ENCODE results near the gene PTPRM. TPM values are rescaled to one million over a fixed set of nuclear protein-coding genes. Genes with fewer than 3 reads are reported as not detected.
A peak's percentile ranks its signal among the peaks of the same experiment; 100 is the strongest.

PTPRM gene
- total and polyA plus RNA-seq, 2 experiments from 2014 or later: 30.9 to 62.8 TPM

DNA sequence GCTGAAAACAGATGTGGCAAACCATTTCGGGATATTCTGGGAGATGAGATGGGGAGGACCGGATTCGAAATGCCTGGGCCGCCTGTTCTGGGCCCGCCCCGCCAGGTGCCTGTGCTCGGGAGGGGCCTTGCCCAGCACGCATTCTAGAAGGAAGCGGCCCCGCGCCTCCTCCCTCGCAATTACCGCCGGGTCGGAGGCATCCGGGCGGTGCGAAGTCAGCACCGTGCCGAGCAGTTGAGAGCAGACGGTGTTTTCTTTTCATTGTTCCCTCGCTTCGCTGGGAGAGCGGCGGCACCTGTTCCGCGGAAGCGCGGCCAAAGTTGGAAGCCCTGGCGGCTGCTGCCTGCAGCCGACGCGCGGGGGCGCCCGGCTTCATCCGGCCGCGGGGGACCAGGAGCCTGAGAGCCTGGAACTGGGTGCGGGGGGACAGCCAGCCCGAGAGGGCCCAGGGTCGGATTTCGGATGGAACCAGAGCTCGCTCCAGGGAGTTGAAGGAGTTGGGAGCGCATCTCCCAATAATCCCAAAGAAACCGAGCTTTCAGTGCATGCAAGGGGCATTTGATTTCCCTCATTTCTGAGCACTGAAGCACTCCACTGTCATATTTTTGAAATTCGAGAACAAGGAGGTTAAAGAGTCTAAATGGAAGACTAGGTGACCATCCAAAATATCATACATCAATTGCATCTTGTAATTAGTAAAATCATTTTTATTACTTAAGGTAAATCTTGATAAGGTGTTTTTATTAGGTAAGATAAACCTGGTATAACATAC is 800.3 kb downstream of the PTPRM start:
- Histone ChIP-seq H4K20me1 (ENCODE audit: insufficient read depth) (no peaks in the 10 kb centered on the region; the same call in 1 of the 2 replicates), H3K4me2 (ENCODE audit: unreplicated experiment) (peak overlapping the region; percentile 48), H3K27ac (no peak overlapping the region), H3K27me3 (replicated peaks; ENCODE audit: insufficient read depth) (no peaks in the 10 kb centered on the region), H3F3A (ENCODE audit: insufficient read depth) (no peaks in the 10 kb centered on the region), H3K79me2 (ENCODE audit: insufficient read depth) (no peaks in the 10 kb centered on the region), H3K9ac (no peak overlapping the region), H2AFZ (no peak overlapping the region; the same call in 1 of the 2 replicates), H3K36me3 (ENCODE audit: low read depth) (no peaks in the 10 kb centered on the region), H3K9me2 (ENCODE audit: insufficient read depth) (no peaks in the 10 kb centered on the region), H3K9me3 (ENCODE audit: low read depth) (no peaks in the 10 kb centered on the region), H3K4me3 (peak overlapping the region; percentile 47; the same call in 1 of the 2 replicates), H3K4me1 (ENCODE audit: insufficient read depth) (peaks cover 13% of the 10 kb centered on the region)
- in situ Hi-C loops (cut with MboI): no loop called here
- 23% methylated on average over 47 of the region's 47 CpGs for WGBS, 2 experiments (ENCODE audit: low coverage in 1 of 2, low lambda C conversion rate in 2 of 2, missing lambda C conversion rate in 2 of 2)
- DNase-seq: peak; percentile 38
- TF ChIP-seq EZH2 (IDR thresholded peaks at IDR 0.05; ENCODE audit: insufficient read depth, poor library complexity, severe bottlenecking) (no peak), EZH2phosphoT487 (IDR thresholded peaks at IDR 0.05; ENCODE audit: insufficient read depth, low read depth) (no peak)

DNA sequence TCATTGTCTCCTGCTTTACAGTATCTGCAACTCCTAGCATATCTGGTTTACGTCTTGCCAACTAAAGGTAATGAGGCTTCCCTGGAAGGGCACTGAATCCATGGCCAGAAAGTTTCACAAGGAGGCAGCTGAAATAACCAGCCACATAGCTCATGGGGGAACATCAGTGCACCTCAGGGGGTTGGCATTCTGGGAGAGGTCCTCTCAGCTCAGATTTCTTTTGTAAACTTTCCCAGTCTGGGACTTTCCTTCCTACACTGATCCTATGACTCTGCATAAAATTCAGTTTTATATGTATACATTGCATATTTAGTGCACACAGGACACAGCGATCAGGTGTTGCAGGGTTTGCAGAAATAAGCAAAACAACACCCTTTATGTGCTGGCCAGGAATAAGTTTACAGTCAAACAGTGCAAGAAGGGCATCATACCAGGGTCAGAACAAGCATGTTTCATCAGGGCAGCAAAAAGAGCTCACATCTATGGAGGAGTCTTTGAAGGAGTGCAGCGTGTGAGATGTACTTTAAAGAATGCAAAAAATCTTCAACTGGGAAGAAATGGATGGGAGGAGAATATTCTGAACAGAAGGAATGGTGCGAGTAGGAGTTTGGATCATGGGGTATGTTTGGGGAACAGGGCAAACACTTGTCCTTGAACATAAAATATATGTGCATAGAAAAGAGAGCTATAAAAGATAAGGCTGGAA is 801.5 kb downstream of the PTPRM start:
- Histone ChIP-seq H3K9me2 (ENCODE audit: insufficient read depth) (no peaks in the 10 kb centered on the region), H3K9me3 (ENCODE audit: low read depth) (no peaks in the 10 kb centered on the region), H3K4me3 (no peak overlapping the region), H4K20me1 (ENCODE audit: insufficient read depth) (no peaks in the 10 kb centered on the region), H3K79me2 (ENCODE audit: insufficient read depth) (no peaks in the 10 kb centered on the region), H3K27ac (no peak overlapping the region), H2AFZ (no peak overlapping the region), H3F3A (ENCODE audit: insufficient read depth) (peaks cover 8% of the 10 kb centered on the region), H3K4me1 (ENCODE audit: insufficient read depth) (peaks cover 21% of the 10 kb centered on the region), H3K36me3 (ENCODE audit: low read depth) (no peaks in the 10 kb centered on the region), H3K9ac (no peak overlapping the region), H3K27me3 (replicated peaks; ENCODE audit: insufficient read depth) (no peaks in the 10 kb centered on the region), H3K4me2 (ENCODE audit: unreplicated experiment) (no peak overlapping the region)
- in situ Hi-C loops (cut with MboI): no loop called here
- 91 to 99% methylated on average over 4 of the region's 4 CpGs for WGBS, 2 experiments (ENCODE audit: low coverage in 1 of 2, low lambda C conversion rate in 2 of 2, missing lambda C conversion rate in 2 of 2)
- DNase-seq: no peak
- TF ChIP-seq EZH2phosphoT487 (IDR thresholded peaks at IDR 0.05; ENCODE audit: insufficient read depth, low read depth) (no peak), EZH2 (IDR thresholded peaks at IDR 0.05; ENCODE audit: insufficient read depth, poor library complexity, severe bottlenecking) (no peak)

DNA sequence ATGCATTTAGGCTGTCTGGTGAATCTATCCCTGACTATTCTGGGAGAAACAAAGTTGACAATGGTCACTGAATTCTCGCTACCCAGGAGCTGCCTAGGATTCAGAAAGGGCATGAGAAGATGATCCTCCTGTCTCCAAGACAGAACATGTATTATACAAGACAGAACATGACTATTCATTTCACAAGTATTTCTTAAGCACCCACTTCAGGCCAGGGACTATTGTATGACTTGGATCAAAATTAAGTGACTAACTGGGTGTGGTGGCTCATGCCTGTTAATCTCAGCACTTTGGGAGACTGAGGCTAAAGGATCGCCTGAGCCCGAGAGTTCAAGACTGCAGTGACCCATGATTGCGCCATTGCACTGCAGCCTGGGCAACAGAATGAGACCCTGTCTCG is 806.4 kb downstream of the PTPRM start:
- peak; percentile 65 for DNase-seq
- Histone ChIP-seq H3K79me2 (ENCODE audit: insufficient read depth) (no peaks in the 10 kb centered on the region), H2AFZ (no peak overlapping the region), H4K20me1 (ENCODE audit: insufficient read depth) (no peaks in the 10 kb centered on the region), H3K27me3 (replicated peaks; ENCODE audit: insufficient read depth) (no peaks in the 10 kb centered on the region), H3K4me2 (ENCODE audit: unreplicated experiment) (no peak overlapping the region), H3F3A (ENCODE audit: insufficient read depth) (peaks cover 8% of the 10 kb centered on the region), H3K9me2 (ENCODE audit: insufficient read depth) (no peaks in the 10 kb centered on the region), H3K36me3 (ENCODE audit: low read depth) (no peaks in the 10 kb centered on the region), H3K4me1 (ENCODE audit: insufficient read depth) (peaks cover 25% of the 10 kb centered on the region), H3K4me3 (no peak overlapping the region), H3K9ac (no peak overlapping the region), H3K9me3 (ENCODE audit: low read depth) (no peaks in the 10 kb centered on the region), H3K27ac (no peak overlapping the region)
- in situ Hi-C loops (cut with MboI): no loop called here
- 84 to 88% methylated on average over 5 of the region's 5 CpGs for WGBS, 2 experiments (ENCODE audit: low coverage in 1 of 2, low lambda C conversion rate in 2 of 2, missing lambda C conversion rate in 2 of 2)
- TF ChIP-seq EZH2 (IDR thresholded peaks at IDR 0.05; ENCODE audit: insufficient read depth, poor library complexity, severe bottlenecking) (no peak), EZH2phosphoT487 (IDR thresholded peaks at IDR 0.05; ENCODE audit: insufficient read depth, low read depth) (no peak)

DNA sequence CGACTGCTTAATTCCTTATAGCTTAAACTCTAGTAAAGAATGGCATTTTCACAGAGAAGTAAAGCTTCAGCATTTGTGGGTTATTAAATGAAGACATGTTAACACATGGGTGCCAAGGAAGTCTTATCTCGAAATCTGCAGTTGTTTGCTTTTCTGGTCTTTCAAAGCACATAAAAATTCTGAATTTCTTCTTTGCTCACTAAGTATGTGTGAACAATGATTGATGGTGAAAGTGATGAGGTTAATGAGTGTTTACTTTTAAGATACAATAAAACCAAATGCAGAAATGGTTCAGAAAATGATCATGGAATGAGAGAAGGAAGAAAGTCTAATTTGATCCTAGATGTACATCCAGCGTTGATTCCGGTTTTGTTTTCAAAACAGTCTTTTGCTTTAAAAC is 807.6 kb downstream of the PTPRM start:
- no peak overlapping the region for H3K4me3 ChIP-seq
- no peaks in the 10 kb centered on the region for H3K9me3 ChIP-seq (ENCODE audit: low read depth)
- H2AFZ ChIP-seq: no peak overlapping the region
- no peaks in the 10 kb centered on the region for H4K20me1 ChIP-seq (ENCODE audit: insufficient read depth)
- peaks cover 22% of the 10 kb centered on the region for H3K4me1 ChIP-seq (ENCODE audit: insufficient read depth)
- H3K4me2 ChIP-seq (ENCODE audit: unreplicated experiment): no peak overlapping the region
- no peaks in the 10 kb centered on the region for H3K36me3 ChIP-seq (ENCODE audit: low read depth)
- no peak for TF ChIP-seq EZH2 (IDR thresholded peaks at IDR 0.05; ENCODE audit: insufficient read depth, poor library complexity, severe bottlenecking)
- no peak for TF ChIP-seq EZH2phosphoT487 (IDR thresholded peaks at IDR 0.05; ENCODE audit: insufficient read depth, low read depth)
- no peak for DNase-seq
- in situ Hi-C loops (cut with MboI): no loop called here
- H3K27me3 ChIP-seq (replicated peaks; ENCODE audit: insufficient read depth): no peaks in the 10 kb centered on the region
- H3K9me2 ChIP-seq (ENCODE audit: insufficient read depth): no peaks in the 10 kb centered on the region
- H3F3A ChIP-seq (ENCODE audit: insufficient read depth): peaks cover 8% of the 10 kb centered on the region
- H3K9ac ChIP-seq: no peak overlapping the region
- H3K79me2 ChIP-seq (ENCODE audit: insufficient read depth): no peaks in the 10 kb centered on the region
- H3K27ac ChIP-seq: no peak overlapping the region
- WGBS, 2 experiments (ENCODE audit: low coverage in 1 of 2, low lambda C conversion rate in 2 of 2, missing lambda C conversion rate in 2 of 2): 97 to 98% methylated on average over 4 of the region's 4 CpGs
